HepG2 (cell line): ENCODE data around the gene DUS1L. TPM values are rescaled to one million over a fixed set of nuclear protein-coding genes. Genes with fewer than 3 reads are reported as not detected.

Experiments used
- ELF3 ChIP-seq: IDR thresholded peaks from 2 replicates; pipeline ENCODE4 v1.6.1; 2016; ENCODE audit warnings: missing genetic modification reagents, missing compliant biosample characterization
- FOSL1 ChIP-seq: sonication (generic); formaldehyde crosslinking; IDR thresholded peaks from 2 replicates; pipeline ENCODE4 v1.9.0; 2021; ENCODE audit warnings: missing genetic modification reagents, borderline replicate concordance
- JUN ChIP-seq: sonication (generic); formaldehyde crosslinking; IDR thresholded peaks from 2 replicates; pipeline ENCODE4 v1.4.0; 2020; ENCODE audit warnings: mild to moderate bottlenecking, missing genetic modification reagents
- KLF12 ChIP-seq: sonication (generic); formaldehyde crosslinking; IDR thresholded peaks from 2 replicates; pipeline ENCODE4 v1.4.0; 2020; ENCODE audit warnings: missing genetic modification reagents, borderline replicate concordance
- MZF1 ChIP-seq: sonication (generic); formaldehyde crosslinking; IDR thresholded peaks from 2 replicates; pipeline ENCODE4 v1.8.1; 2023; ENCODE audit warnings: mild to moderate bottlenecking, missing genetic modification reagents, borderline replicate concordance
- NFE2 ChIP-seq: sonication (generic); formaldehyde crosslinking; IDR thresholded peaks from 2 replicates; pipeline ENCODE4 v1.4.0; 2020; ENCODE audit warnings: missing genetic modification reagents
- PHB2 ChIP-seq: fragments of 450-650 bp; IDR thresholded peaks from 2 replicates; pipeline ENCODE4 v1.6.1; 2018; ENCODE audit not compliant: partially characterized antibody
- SSRP1 ChIP-seq: IDR thresholded peaks from 2 replicates; pipeline ENCODE4 v1.6.1; 2016; ENCODE audit warnings: control low read depth
- ZNF124 ChIP-seq: sonication (generic); formaldehyde crosslinking; IDR thresholded peaks from 2 replicates; pipeline ENCODE4 v1.4.0; 2020; ENCODE audit warnings: missing genetic modification reagents
- ZNF282 ChIP-seq: fragments of 450-650 bp; IDR thresholded peaks from 2 replicates; pipeline ENCODE4 v1.6.1; 2018; ENCODE audit not compliant: partially characterized antibody
- ZNF577 ChIP-seq: sonication (generic); formaldehyde crosslinking; IDR thresholded peaks from 2 replicates; pipeline ENCODE4 v1.4.0; 2020; ENCODE audit warnings: mild to moderate bottlenecking, low read depth, missing genetic modification reagents, borderline replicate concordance
- ZNF816 ChIP-seq: sonication (generic); formaldehyde crosslinking; IDR thresholded peaks from 2 replicates; pipeline ENCODE4 v1.8.0; 2022; ENCODE audit warnings: missing genetic modification reagents, mild to moderate bottlenecking, borderline replicate concordance
- polyA plus RNA-seq, 8 experiments: library from polyadenylated mRNA; depleted of rRNA in 3 of 8; stranded (reverse) in 7 of 8; unstranded in 1 of 8; fragments of >200 nt; fragmentation: Illumina TruSeq in 4 of 8; extraction: Trizol in 4 of 8; gene quantifications; 2 replicates each; pipeline versions ENCODE4 v1.2.1 to v1.2.3, GENCODE V29; 2011 to 2016; ENCODE audit warnings: low read depth in 4 of 8, missing spikeins in 1 of 8, mixed read lengths in 1 of 8; ENCODE audit not compliant: insufficient read depth in 1 of 8
- total RNA-seq, 5 experiments: library from RNA; depleted of rRNA; stranded (reverse); fragments of >200 nt; fragmentation: Illumina TruSeq; extraction: Trizol; gene quantifications; 2 replicates each; pipeline ENCODE4 v1.2.3, GENCODE V29; 2016; ENCODE audit warnings: low read depth in 1 of 5
- TF ChIP-seq, protein P1 (sequence below): sonication (generic); formaldehyde crosslinking; IDR thresholded peaks from 2 replicates; pipeline ENCODE4 v1.4.0; 2020; ENCODE audit warnings: missing genetic modification reagents
- TF ChIP-seq, protein P2 (sequence below), 2 experiments: sonication (generic) in 1 of 2; formaldehyde crosslinking in 1 of 2; IDR thresholded peaks; 2 replicates each; pipeline versions ENCODE4 v1.4.0 to v1.6.1; 2016 to 2020; ENCODE audit warnings: borderline replicate concordance in 1 of 2, low read depth in 1 of 2, mild to moderate bottlenecking in 1 of 2, missing genetic modification reagents in 1 of 2
- TF ChIP-seq, protein P3 (sequence below): sonication (generic); formaldehyde crosslinking; IDR thresholded peaks from 2 replicates; pipeline ENCODE4 v1.4.0; 2020; ENCODE audit warnings: missing genetic modification reagents
- TF ChIP-seq, protein P4 (sequence below): sonication (generic); formaldehyde crosslinking; IDR thresholded peaks from 2 replicates; pipeline ENCODE4 v1.4.0; 2020; ENCODE audit warnings: missing genetic modification reagents, borderline replicate concordance

DUS1L gene
- total and polyA plus RNA-seq, 2 of the 13 experiments (the other 11 are each of a cell fraction or from before 2014, with no cell fraction given) = 81.0 to 109 TPM

DNA sequence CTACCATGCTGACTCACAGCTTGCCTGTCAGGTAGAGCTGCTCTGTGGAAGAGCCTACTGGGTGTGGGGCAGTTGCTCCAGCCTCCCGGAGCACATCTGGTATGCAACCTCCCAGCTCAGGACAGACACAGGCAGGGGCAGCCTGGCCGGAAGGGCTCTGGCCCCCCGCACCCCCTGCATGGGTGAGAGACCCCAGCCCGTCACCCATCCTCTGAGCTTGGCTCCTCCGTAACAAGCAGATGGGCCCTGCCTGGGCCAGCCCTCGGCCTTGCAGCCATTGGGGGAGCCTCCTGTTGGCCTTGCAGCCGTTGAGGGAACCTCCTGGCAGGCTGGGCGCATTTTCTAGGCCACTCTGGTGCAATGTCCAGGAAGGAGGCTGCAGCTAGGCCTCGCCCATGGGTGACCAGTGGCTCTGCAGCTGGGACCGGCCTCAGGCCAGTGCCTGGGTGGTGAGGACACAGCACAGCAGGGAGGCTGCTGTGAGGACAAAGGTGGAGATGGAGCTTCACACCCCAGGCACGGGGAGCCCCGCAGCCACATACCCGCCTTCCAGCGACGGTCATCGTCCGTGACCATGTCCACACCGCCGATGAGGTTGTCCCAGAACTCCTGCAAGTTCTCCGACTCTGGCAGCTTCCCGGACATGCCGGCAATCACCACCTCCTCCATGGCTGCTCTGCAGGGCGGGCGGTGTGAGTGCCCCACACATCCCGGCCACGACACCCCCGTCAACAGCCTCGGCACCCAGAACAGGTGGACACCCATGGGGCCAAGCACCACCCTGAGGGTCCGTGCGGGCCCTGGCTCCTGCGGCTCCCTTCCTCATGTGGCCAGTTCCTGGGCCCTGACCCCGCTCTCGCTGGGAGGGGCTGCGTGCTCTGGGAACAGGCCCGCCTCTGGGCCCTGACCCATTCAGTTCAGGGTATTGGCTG is 30.4 kb upstream of the DUS1L start (continued):
- TF ChIP-seq, protein P1, sequence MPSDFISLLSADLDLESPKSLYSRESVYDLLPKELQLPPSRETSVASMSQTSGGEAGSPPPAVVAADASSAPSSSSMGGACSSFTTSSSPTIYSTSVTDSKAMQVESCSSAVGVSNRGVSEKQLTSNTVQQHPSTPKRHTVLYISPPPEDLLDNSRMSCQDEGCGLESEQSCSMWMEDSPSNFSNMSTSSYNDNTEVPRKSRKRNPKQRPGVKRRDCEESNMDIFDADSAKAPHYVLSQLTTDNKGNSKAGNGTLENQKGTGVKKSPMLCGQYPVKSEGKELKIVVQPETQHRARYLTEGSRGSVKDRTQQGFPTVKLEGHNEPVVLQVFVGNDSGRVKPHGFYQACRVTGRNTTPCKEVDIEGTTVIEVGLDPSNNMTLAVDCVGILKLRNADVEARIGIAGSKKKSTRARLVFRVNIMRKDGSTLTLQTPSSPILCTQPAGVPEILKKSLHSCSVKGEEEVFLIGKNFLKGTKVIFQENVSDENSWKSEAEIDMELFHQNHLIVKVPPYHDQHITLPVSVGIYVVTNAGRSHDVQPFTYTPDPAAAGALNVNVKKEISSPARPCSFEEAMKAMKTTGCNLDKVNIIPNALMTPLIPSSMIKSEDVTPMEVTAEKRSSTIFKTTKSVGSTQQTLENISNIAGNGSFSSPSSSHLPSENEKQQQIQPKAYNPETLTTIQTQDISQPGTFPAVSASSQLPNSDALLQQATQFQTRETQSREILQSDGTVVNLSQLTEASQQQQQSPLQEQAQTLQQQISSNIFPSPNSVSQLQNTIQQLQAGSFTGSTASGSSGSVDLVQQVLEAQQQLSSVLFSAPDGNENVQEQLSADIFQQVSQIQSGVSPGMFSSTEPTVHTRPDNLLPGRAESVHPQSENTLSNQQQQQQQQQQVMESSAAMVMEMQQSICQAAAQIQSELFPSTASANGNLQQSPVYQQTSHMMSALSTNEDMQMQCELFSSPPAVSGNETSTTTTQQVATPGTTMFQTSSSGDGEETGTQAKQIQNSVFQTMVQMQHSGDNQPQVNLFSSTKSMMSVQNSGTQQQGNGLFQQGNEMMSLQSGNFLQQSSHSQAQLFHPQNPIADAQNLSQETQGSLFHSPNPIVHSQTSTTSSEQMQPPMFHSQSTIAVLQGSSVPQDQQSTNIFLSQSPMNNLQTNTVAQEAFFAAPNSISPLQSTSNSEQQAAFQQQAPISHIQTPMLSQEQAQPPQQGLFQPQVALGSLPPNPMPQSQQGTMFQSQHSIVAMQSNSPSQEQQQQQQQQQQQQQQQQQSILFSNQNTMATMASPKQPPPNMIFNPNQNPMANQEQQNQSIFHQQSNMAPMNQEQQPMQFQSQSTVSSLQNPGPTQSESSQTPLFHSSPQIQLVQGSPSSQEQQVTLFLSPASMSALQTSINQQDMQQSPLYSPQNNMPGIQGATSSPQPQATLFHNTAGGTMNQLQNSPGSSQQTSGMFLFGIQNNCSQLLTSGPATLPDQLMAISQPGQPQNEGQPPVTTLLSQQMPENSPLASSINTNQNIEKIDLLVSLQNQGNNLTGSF (CRISPR knock-in tag) = no peak
- TF ChIP-seq ZNF124 (CRISPR knock-in tag) (no peak), ZNF282 (no peak), ELF3 (CRISPR knock-in tag) (no peak), MZF1 (CRISPR knock-in tag) (no peak), FOSL1 (CRISPR knock-in tag) (no peak), NFE2 (no peak), ZNF816 (CRISPR knock-in tag) (no peak), JUN (CRISPR knock-in tag) (no peak), SSRP1 (CRISPR knock-in tag) (no peak), PHB2 (no peak), KLF12 (no peak), ZNF577 (CRISPR knock-in tag) (no peak)
- TF ChIP-seq, protein P2, sequence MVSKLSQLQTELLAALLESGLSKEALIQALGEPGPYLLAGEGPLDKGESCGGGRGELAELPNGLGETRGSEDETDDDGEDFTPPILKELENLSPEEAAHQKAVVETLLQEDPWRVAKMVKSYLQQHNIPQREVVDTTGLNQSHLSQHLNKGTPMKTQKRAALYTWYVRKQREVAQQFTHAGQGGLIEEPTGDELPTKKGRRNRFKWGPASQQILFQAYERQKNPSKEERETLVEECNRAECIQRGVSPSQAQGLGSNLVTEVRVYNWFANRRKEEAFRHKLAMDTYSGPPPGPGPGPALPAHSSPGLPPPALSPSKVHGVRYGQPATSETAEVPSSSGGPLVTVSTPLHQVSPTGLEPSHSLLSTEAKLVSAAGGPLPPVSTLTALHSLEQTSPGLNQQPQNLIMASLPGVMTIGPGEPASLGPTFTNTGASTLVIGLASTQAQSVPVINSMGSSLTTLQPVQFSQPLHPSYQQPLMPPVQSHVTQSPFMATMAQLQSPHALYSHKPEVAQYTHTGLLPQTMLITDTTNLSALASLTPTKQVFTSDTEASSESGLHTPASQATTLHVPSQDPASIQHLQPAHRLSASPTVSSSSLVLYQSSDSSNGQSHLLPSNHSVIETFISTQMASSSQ (IDR thresholded peaks at IDR 0.05; ENCODE audit: low read depth) = no peak
- TF ChIP-seq, protein P2 (CRISPR knock-in tag; IDR thresholded peaks at IDR 0.05; ENCODE audit: borderline replicate concordance) = no peak
- TF ChIP-seq, protein P3, sequence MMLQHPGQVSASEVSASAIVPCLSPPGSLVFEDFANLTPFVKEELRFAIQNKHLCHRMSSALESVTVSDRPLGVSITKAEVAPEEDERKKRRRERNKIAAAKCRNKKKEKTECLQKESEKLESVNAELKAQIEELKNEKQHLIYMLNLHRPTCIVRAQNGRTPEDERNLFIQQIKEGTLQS = no peak
- TF ChIP-seq, protein P4, sequence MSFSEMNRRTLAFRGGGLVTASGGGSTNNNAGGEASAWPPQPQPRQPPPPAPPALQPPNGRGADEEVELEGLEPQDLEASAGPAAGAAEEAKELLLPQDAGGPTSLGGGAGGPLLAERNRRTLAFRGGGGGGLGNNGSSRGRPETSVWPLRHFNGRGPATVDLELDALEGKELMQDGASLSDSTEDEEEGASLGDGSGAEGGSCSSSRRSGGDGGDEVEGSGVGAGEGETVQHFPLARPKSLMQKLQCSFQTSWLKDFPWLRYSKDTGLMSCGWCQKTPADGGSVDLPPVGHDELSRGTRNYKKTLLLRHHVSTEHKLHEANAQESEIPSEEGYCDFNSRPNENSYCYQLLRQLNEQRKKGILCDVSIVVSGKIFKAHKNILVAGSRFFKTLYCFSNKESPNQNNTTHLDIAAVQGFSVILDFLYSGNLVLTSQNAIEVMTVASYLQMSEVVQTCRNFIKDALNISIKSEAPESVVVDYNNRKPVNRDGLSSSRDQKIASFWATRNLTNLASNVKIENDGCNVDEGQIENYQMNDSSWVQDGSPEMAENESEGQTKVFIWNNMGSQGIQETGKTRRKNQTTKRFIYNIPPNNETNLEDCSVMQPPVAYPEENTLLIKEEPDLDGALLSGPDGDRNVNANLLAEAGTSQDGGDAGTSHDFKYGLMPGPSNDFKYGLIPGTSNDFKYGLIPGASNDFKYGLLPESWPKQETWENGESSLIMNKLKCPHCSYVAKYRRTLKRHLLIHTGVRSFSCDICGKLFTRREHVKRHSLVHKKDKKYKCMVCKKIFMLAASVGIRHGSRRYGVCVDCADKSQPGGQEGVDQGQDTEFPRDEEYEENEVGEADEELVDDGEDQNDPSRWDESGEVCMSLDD (CRISPR knock-in tag) = no peak
